ENCODE results near the gene LRRC26. TPM values are rescaled to one million over a fixed set of nuclear protein-coding genes. Genes with fewer than 3 reads are reported as not detected.

Gene LRRC26
- total RNA-seq, 1 donor: not detected

DNA sequence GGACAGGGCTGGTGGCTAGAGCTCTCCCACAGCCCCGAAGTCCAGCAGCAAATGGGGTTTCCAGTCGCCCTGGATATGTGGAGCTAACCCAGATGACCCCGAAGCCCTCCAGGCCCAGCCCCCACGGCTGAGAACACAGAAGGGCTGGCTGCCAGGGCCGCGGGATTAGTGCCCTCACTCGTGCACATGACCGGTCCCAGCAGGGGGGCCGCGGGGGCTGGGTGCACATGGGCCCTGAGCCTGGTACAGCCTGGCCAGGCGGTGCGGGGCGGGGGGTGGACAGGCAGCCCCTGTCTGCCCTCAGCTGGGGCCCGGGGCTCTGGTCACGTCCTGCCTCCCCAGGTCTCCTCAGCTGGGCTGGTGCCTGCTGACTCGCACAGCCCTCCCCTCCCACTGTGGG is 24.5 kb upstream of the LRRC26 start:
- no peak for DNase-seq (ENCODE audit: insufficient read length, low spot score, missing footprints)
- no peaks in the 10 kb centered on the region for H3K9me3 ChIP-seq (ENCODE audit: low read depth, low read length)
- peaks cover 14% of the 10 kb centered on the region for H3K36me3 ChIP-seq (ENCODE audit: insufficient read depth, low read length)
- peaks cover 89% of the 10 kb centered on the region for H3K79me2 ChIP-seq (ENCODE audit: insufficient read depth, low read length)
- H4K20me1 ChIP-seq (ENCODE audit: insufficient read depth, low read length): peaks cover 42% of the 10 kb centered on the region
- H2AFZ ChIP-seq (ENCODE audit: low read length): no peak overlapping the region
- H3K4me1 ChIP-seq (ENCODE audit: insufficient read depth, low read length): peaks cover 20% of the 10 kb centered on the region
- H3K27me3 ChIP-seq (ENCODE audit: insufficient read depth, low read length): no peaks in the 10 kb centered on the region
- H3K4me3 ChIP-seq (ENCODE audit: insufficient read depth, low read length): no peak overlapping the region
- no peak overlapping the region for H3K4me2 ChIP-seq (ENCODE audit: insufficient read depth, low read length)
- H3K27ac ChIP-seq (ENCODE audit: low read depth, low read length): no peak overlapping the region
- TF ChIP-seq, protein P1, sequence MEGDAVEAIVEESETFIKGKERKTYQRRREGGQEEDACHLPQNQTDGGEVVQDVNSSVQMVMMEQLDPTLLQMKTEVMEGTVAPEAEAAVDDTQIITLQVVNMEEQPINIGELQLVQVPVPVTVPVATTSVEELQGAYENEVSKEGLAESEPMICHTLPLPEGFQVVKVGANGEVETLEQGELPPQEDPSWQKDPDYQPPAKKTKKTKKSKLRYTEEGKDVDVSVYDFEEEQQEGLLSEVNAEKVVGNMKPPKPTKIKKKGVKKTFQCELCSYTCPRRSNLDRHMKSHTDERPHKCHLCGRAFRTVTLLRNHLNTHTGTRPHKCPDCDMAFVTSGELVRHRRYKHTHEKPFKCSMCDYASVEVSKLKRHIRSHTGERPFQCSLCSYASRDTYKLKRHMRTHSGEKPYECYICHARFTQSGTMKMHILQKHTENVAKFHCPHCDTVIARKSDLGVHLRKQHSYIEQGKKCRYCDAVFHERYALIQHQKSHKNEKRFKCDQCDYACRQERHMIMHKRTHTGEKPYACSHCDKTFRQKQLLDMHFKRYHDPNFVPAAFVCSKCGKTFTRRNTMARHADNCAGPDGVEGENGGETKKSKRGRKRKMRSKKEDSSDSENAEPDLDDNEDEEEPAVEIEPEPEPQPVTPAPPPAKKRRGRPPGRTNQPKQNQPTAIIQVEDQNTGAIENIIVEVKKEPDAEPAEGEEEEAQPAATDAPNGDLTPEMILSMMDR (IDR thresholded peaks at IDR 0.05; ENCODE audit: extremely low read depth, low read depth, low read length): no peak

DNA sequence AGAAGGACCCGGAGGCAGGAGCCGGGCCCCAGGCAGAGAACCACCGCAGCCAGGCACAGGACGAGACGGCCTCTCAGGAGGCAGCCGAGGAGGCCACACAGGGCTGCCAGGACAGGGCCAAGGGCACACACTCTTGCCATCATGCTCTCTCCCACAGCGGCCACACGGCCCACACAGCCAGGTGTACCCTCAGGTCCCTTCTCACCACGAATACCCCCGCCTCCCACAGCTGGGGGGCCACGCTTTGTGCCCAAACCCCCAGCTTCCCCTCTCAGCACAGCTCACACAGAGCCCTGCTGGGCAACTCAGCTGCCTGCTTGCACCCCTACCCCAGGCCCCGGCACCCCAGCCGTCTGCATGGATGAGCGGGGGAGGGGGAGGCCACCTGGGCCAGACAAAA is 23.9 kb upstream of the LRRC26 start:
- no peak for DNase-seq (ENCODE audit: insufficient read length, low spot score, missing footprints)
- H3K79me2 ChIP-seq (ENCODE audit: insufficient read depth, low read length): peaks cover 84% of the 10 kb centered on the region
- TF ChIP-seq, protein P1 (IDR thresholded peaks at IDR 0.05; ENCODE audit: extremely low read depth, low read depth, low read length): no peak
- no peak overlapping the region for H3K4me2 ChIP-seq (ENCODE audit: insufficient read depth, low read length)
- no peaks in the 10 kb centered on the region for H3K27me3 ChIP-seq (ENCODE audit: insufficient read depth, low read length)
- H4K20me1 ChIP-seq (ENCODE audit: insufficient read depth, low read length): peaks cover 42% of the 10 kb centered on the region
- peaks cover 17% of the 10 kb centered on the region for H3K4me1 ChIP-seq (ENCODE audit: insufficient read depth, low read length)
- H3K36me3 ChIP-seq (ENCODE audit: insufficient read depth, low read length): peaks cover 14% of the 10 kb centered on the region
- H3K27ac ChIP-seq (ENCODE audit: low read depth, low read length): no peak overlapping the region
- H3K4me3 ChIP-seq (ENCODE audit: insufficient read depth, low read length): no peak overlapping the region
- H2AFZ ChIP-seq (ENCODE audit: low read length): no peak overlapping the region
- H3K9me3 ChIP-seq (ENCODE audit: low read depth, low read length): no peaks in the 10 kb centered on the region

DNA sequence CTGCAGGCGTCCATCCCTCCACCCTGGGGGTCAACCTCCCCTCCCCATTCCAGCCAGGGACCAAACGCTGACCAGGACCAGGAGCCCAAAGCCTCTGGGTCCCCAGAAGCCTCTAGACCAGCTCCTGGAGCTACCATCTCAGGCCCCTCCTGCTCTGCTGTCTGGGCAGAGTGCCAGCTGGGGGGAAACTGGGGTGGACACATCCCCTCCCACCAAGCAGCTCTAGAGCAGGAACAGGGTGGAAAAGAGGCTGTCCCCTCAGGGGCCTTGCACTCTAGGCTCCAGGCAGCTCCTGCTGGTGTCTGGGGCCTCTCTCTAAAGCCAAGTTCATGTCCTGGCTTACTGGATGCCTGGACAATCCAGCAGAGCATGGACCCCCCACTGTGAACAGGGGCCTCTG is 23.0 kb upstream of the LRRC26 start:
- H3K4me3 ChIP-seq (ENCODE audit: insufficient read depth, low read length): no peak overlapping the region
- H3K9me3 ChIP-seq (ENCODE audit: low read depth, low read length): no peaks in the 10 kb centered on the region
- peaks cover 14% of the 10 kb centered on the region for H3K36me3 ChIP-seq (ENCODE audit: insufficient read depth, low read length)
- no peak overlapping the region for H3K27ac ChIP-seq (ENCODE audit: low read depth, low read length)
- H3K4me1 ChIP-seq (ENCODE audit: insufficient read depth, low read length): peaks cover 10% of the 10 kb centered on the region
- DNase-seq (ENCODE audit: insufficient read length, low spot score, missing footprints): no peak
- no peak overlapping the region for H3K4me2 ChIP-seq (ENCODE audit: insufficient read depth, low read length)
- peaks cover 34% of the 10 kb centered on the region for H4K20me1 ChIP-seq (ENCODE audit: insufficient read depth, low read length)
- TF ChIP-seq, protein P1 (IDR thresholded peaks at IDR 0.05; ENCODE audit: extremely low read depth, low read depth, low read length): no peak
- H3K79me2 ChIP-seq (ENCODE audit: insufficient read depth, low read length): peaks cover 79% of the 10 kb centered on the region
- H2AFZ ChIP-seq (ENCODE audit: low read length): no peak overlapping the region
- H3K27me3 ChIP-seq (ENCODE audit: insufficient read depth, low read length): no peaks in the 10 kb centered on the region

DNA sequence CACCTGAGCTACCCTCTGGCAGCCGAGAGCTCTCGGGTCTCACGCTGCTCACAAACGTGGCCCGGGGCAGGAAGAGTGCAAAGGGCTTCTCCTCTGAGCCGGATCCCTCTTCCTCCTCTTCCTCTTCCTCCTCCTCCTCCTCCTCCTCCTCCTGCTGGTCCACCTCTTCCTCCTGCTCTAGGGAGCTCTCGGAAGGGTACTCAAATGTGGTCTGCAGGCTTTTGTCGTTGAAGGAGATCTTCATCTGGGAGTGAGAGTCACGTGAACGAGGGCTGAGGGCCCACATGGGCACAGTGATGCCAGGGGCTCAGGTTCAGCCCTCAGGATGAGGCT is 22.6 kb upstream of the LRRC26 start:
- H3K36me3 ChIP-seq (ENCODE audit: insufficient read depth, low read length): peaks cover 14% of the 10 kb centered on the region
- H3K4me2 ChIP-seq (ENCODE audit: insufficient read depth, low read length): no peak overlapping the region
- peaks cover 79% of the 10 kb centered on the region for H3K79me2 ChIP-seq (ENCODE audit: insufficient read depth, low read length)
- H3K27me3 ChIP-seq (ENCODE audit: insufficient read depth, low read length): no peaks in the 10 kb centered on the region
- H3K4me1 ChIP-seq (ENCODE audit: insufficient read depth, low read length): peaks cover 15% of the 10 kb centered on the region
- H3K4me3 ChIP-seq (ENCODE audit: insufficient read depth, low read length): no peak overlapping the region
- TF ChIP-seq, protein P1 (IDR thresholded peaks at IDR 0.05; ENCODE audit: extremely low read depth, low read depth, low read length): no peak
- H4K20me1 ChIP-seq (ENCODE audit: insufficient read depth, low read length): peaks cover 33% of the 10 kb centered on the region
- no peak overlapping the region for H3K27ac ChIP-seq (ENCODE audit: low read depth, low read length)
- no peak overlapping the region for H2AFZ ChIP-seq (ENCODE audit: low read length)
- DNase-seq (ENCODE audit: insufficient read length, low spot score, missing footprints): no peak
- no peaks in the 10 kb centered on the region for H3K9me3 ChIP-seq (ENCODE audit: low read depth, low read length)
